ENCODE measurements around the gene SDHAF2. TPM values are rescaled to one million over a fixed set of nuclear protein-coding genes. Genes with fewer than 3 reads are reported as not detected.

The SDHAF2 gene
- total RNA-seq, 1 experiment from 2014 or later, result 43.2 TPM

DNA sequence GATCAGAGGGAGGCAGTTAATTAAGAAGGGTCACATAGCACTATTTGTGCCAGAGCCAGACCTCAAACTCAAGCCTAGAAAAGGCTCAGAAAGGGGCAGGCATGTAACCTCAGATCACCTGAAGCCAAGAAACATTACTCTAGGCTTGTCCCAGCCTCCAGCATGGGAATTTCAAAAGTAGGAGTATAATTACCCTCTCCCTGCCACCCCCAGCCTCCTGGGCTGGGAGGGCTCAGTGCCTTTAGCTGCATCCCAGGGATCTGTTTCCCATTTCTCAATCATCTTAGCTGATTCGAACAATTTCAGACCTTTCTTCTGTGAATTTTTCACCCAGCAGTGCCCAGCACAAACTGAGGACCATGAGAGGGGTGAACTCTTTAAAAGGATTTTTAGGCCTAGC is 45.5 kb downstream of the SDHAF2 start:
- CTCF ChIA-PET, result no interaction called here
- Histone ChIP-seq H3K36me3 (ENCODE audit: control insufficient read depth, insufficient read depth, low read length) (no peaks in the 10 kb centered on the region), H3K27me3 (ENCODE audit: control insufficient read depth, insufficient read depth, low read length) (no peaks in the 10 kb centered on the region), H3K4me3 (ENCODE audit: low read depth in 2 of 2, low read length in 2 of 2) (no peak overlapping the region), H3K4me1 (ENCODE audit: control insufficient read depth, insufficient read depth, low read length) (no peaks in the 10 kb centered on the region), H3K27ac (ENCODE audit: low read length) (no peak overlapping the region), H3K9me3 (ENCODE audit: control insufficient read depth, insufficient read depth, low read depth, low read length) (no peaks in the 10 kb centered on the region)
- intact Hi-C loops (cut with micrococcal nuclease; ENCODE audit: unreplicated experiment) (loop anchor here (5.0 kb wide), 1 partner anchor 152 kb away; no protein-coding TSS in a partner anchor), in situ Hi-C loops (cut with HindIII; ENCODE audit: low pct_unique_long_range_greater_than_20kb, low sequenced_read_pairs) (no loop called here)
- ATAC-seq (no peak), DNase-seq (ENCODE audit: low read depth, low spot score) (no peak)
- no TSS peak for BruUV-seq (replicated peaks)
- POLR2A ChIA-PET, result no interaction called here
- TF ChIP-seq, protein P1, sequence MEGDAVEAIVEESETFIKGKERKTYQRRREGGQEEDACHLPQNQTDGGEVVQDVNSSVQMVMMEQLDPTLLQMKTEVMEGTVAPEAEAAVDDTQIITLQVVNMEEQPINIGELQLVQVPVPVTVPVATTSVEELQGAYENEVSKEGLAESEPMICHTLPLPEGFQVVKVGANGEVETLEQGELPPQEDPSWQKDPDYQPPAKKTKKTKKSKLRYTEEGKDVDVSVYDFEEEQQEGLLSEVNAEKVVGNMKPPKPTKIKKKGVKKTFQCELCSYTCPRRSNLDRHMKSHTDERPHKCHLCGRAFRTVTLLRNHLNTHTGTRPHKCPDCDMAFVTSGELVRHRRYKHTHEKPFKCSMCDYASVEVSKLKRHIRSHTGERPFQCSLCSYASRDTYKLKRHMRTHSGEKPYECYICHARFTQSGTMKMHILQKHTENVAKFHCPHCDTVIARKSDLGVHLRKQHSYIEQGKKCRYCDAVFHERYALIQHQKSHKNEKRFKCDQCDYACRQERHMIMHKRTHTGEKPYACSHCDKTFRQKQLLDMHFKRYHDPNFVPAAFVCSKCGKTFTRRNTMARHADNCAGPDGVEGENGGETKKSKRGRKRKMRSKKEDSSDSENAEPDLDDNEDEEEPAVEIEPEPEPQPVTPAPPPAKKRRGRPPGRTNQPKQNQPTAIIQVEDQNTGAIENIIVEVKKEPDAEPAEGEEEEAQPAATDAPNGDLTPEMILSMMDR (IDR thresholded peaks at IDR 0.05), result no peak
- TF ChIP-seq REST (IDR thresholded peaks at IDR 0.05; ENCODE audit: insufficient read depth in 1 of 2, low read depth in 2 of 2, low read length in 1 of 2), result no peak
- no peak for TF ChIP-seq POLR2AphosphoS5 (IDR thresholded peaks at IDR 0.05; ENCODE audit: low read depth, low read length)
- no peak for TF ChIP-seq SIN3A (IDR thresholded peaks at IDR 0.05; ENCODE audit: borderline replicate concordance, insufficient read depth, low read depth, low read length)
- no peak for TF ChIP-seq TCF7L2 (IDR thresholded peaks at IDR 0.05; ENCODE audit: low read depth, low read length)

DNA sequence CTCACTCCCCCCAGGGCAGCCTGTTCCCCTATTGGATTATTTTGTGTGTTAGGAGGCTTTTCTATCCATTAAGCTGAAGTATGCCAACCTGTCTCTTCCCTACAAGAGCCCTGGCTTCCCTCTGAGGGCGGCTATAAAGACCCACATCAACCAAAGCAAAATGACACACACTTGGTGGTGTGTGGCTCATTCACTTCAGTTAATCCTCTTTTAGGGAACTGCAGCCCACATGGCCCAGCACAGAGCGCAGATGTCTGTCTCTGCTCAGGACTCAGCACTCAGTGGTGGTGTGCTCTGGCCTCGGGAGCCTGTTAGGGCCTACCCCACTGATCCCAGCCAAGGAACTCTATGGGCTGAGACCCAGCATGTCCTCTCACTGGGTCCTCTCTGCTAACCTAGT is 46.4 kb downstream of the SDHAF2 start:
- no TSS peak for BruUV-seq (replicated peaks)
- DNase-seq (ENCODE audit: low read depth, low spot score), result no peak
- ChIA-PET POLR2A (interaction anchor here (0.7 kb wide), 1 partner anchor 56 kb away, joined by 7 read pairs; no protein-coding TSS in a partner anchor), CTCF (interaction anchor here (0.7 kb wide), 1 partner anchor 98 kb away, joined by 3 read pairs; no protein-coding TSS in a partner anchor)
- Histone ChIP-seq H3K27me3 (ENCODE audit: control insufficient read depth, insufficient read depth, low read length) (no peaks in the 10 kb centered on the region), H3K36me3 (ENCODE audit: control insufficient read depth, insufficient read depth, low read length) (no peaks in the 10 kb centered on the region), H3K27ac (ENCODE audit: low read length) (no peak overlapping the region), H3K9me3 (ENCODE audit: control insufficient read depth, insufficient read depth, low read depth, low read length) (no peaks in the 10 kb centered on the region), H3K4me1 (ENCODE audit: control insufficient read depth, insufficient read depth, low read length) (peaks cover 3% of the 10 kb centered on the region; the same call in 1 of the 2 replicates), H3K4me3 (ENCODE audit: low read depth in 2 of 2, low read length in 2 of 2) (no peak overlapping the region)
- TF ChIP-seq SIN3A (IDR thresholded peaks at IDR 0.05; ENCODE audit: borderline replicate concordance, insufficient read depth, low read depth, low read length), result no peak
- TF ChIP-seq REST (IDR thresholded peaks at IDR 0.05; ENCODE audit: insufficient read depth in 1 of 2, low read depth in 2 of 2, low read length in 1 of 2), result no peak
- no peak for TF ChIP-seq POLR2AphosphoS5 (IDR thresholded peaks at IDR 0.05; ENCODE audit: low read depth, low read length)
- TF ChIP-seq, protein P1 (IDR thresholded peaks at IDR 0.05), result no peak
- no peak for TF ChIP-seq TCF7L2 (IDR thresholded peaks at IDR 0.05; ENCODE audit: low read depth, low read length)
- in situ Hi-C loops (cut with HindIII; ENCODE audit: low pct_unique_long_range_greater_than_20kb, low sequenced_read_pairs) (no loop called here), intact Hi-C loops (cut with micrococcal nuclease; ENCODE audit: unreplicated experiment) (loop anchor here (5.0 kb wide), 1 partner anchor 151 kb away; no protein-coding TSS in a partner anchor)
- ATAC-seq, result no peak

All from Panc1 (cell line).